HFF-Myc (cell line): ENCODE measurements around the gene PCGF5.

Experiments
- DNase-seq: peaks from one replicate; pipeline ENCODE4 v3.0.0-alpha.2; 2011; ENCODE audit warnings: low read depth; ENCODE audit errors: extremely low read depth
- H3K4me3 ChIP-seq: replicated peaks from 2 replicates; pipeline ENCODE4 v1.5.1; 2011; ENCODE audit warnings: low read depth, mild to moderate bottlenecking, control low read depth, low read length
- CTCF ChIP-seq: IDR thresholded peaks from 2 replicates; pipeline ENCODE4 v1.5.1; 2012; ENCODE audit warnings: mild to moderate bottlenecking, low read depth, low read length, control low read depth; ENCODE audit errors: missing control alignments

The PCGF5 gene

GRCh38 chr10:91210014-91210413 is 10.4 kb upstream of the PCGF5 start:
- no peak for TF ChIP-seq CTCF
- DNase-seq: no peak
- no peak overlapping the region for H3K4me3 ChIP-seq

GRCh38 chr10:91210435-91210834 is 10.0 kb upstream of the PCGF5 start:
- no peak overlapping the region for H3K4me3 ChIP-seq
- DNase-seq: peak; percentile 30
- TF ChIP-seq CTCF: no peak

GRCh38 chr10:91211675-91212074 is 8.8 kb upstream of the PCGF5 start:
- no peak for TF ChIP-seq CTCF
- no peak overlapping the region for H3K4me3 ChIP-seq
- DNase-seq: no peak

- H3K4me3 ChIP-seq: no peak overlapping the region
- DNase-seq: no peak
- no peak for TF ChIP-seq CTCF
These were observed 5.6 kb upstream of the PCGF5 start for GRCh38 chr10:91214911-91215310.

- no peak for TF ChIP-seq CTCF
- H3K4me3 ChIP-seq: no peak overlapping the region
- DNase-seq: no peak
These were observed 5.1 kb upstream of the PCGF5 start for GRCh38 chr10:91215384-91215783.

GRCh38 chr10:91219371-91220193 is 881 bp upstream of the PCGF5 start:
- DNase-seq: no peak

More at GRCh38 chr10:91219371-91220193, 881 bp upstream of the PCGF5 start:
- peak overlapping the region; percentile 43 for H3K4me3 ChIP-seq
- no peak for TF ChIP-seq CTCF
